Hematopoietic multipotent progenitor cell treated with erythropoietin and hydrocortisone succinate and interleukin-3 and kit ligand, for 8 days (in vitro differentiated cells): Measurements from ENCODE around the gene CASP6.

ENCODE experiments used
- DNase-seq: peaks from one replicate; pipeline ENCODE4 v3.0.0-alpha.2; 2015

CASP6 gene

GRCh38 chr4:109665783-109666485 lies 37.3 kb downstream of the CASP6 start:
- DNase-seq = no peak

GRCh38 chr4:109662771-109663170 lies 40.5 kb downstream of the CASP6 start:
- DNase-seq = no peak

- no peak for DNase-seq
Measured at GRCh38 chr4:109662116-109662515, 41.1 kb downstream of the CASP6 start.

- DNase-seq = no peak
Measured at GRCh38 chr4:109658871-109659410, 44.3 kb downstream of the CASP6 start.

GRCh38 chr4:109657854-109658418 lies 45.3 kb downstream of the CASP6 start:
- DNase-seq = no peak

- no peak for DNase-seq
Measured at GRCh38 chr4:109655396-109655795, 47.8 kb downstream of the CASP6 start.

- DNase-seq = no peak
Measured at GRCh38 chr4:109649872-109650271, 53.4 kb downstream of the CASP6 start.

GRCh38 chr4:109648997-109649575 lies 54.2 kb downstream of the CASP6 start:
- DNase-seq = no peak

GRCh38 chr4:109648266-109648996 lies 54.8 kb downstream of the CASP6 start:
- DNase-seq = no peak

GRCh38 chr4:109645874-109646710 lies 57.2 kb downstream of the CASP6 start:
- DNase-seq = no peak

GRCh38 chr4:109640644-109641043 lies 62.6 kb downstream of the CASP6 start:
- DNase-seq = no peak
